ENCODE data around the gene PRAC2. TPM values are rescaled to one million over a fixed set of nuclear protein-coding genes. Genes with fewer than 3 reads are reported as not detected.

The PRAC2 gene
- total RNA-seq, 1 donor: not detected

- no peak for DNase-seq (ENCODE audit: insufficient read length, low spot score, missing footprints)
- Histone ChIP-seq H3K4me1 (ENCODE audit: insufficient read depth, low read length) (no peaks in the 10 kb centered on the region), H3K79me2 (ENCODE audit: insufficient read depth, low read length) (no peaks in the 10 kb centered on the region), H3K4me2 (ENCODE audit: insufficient read depth, low read length) (no peak overlapping the region), H3K36me3 (ENCODE audit: insufficient read depth, low read length) (no peaks in the 10 kb centered on the region), H3K27me3 (ENCODE audit: insufficient read depth, low read length) (peaks cover 6% of the 10 kb centered on the region), H4K20me1 (ENCODE audit: insufficient read depth, low read length) (no peaks in the 10 kb centered on the region), H3K9me3 (ENCODE audit: low read depth, low read length) (no peaks in the 10 kb centered on the region), H3K27ac (ENCODE audit: low read depth, low read length) (no peak overlapping the region), H3K4me3 (ENCODE audit: insufficient read depth, low read length) (no peak overlapping the region), H2AFZ (ENCODE audit: low read length) (no peak overlapping the region)
- no peak for TF ChIP-seq CTCF (IDR thresholded peaks at IDR 0.05; ENCODE audit: extremely low read depth, low read depth, low read length)
These were observed 29.8 kb upstream of the PRAC2 start for GRCh38 chr17:48693178-48693577.

GRCh38 chr17:48701864-48702532 lies 21.0 kb upstream of the PRAC2 start:
- Histone ChIP-seq H3K4me1 (ENCODE audit: insufficient read depth, low read length) (no peaks in the 10 kb centered on the region), H4K20me1 (ENCODE audit: insufficient read depth, low read length) (no peaks in the 10 kb centered on the region), H3K79me2 (ENCODE audit: insufficient read depth, low read length) (no peaks in the 10 kb centered on the region), H3K27me3 (ENCODE audit: insufficient read depth, low read length) (peaks cover 63% of the 10 kb centered on the region), H3K4me2 (ENCODE audit: insufficient read depth, low read length) (no peak overlapping the region), H3K36me3 (ENCODE audit: insufficient read depth, low read length) (no peaks in the 10 kb centered on the region), H3K9me3 (ENCODE audit: low read depth, low read length) (no peaks in the 10 kb centered on the region), H3K4me3 (ENCODE audit: insufficient read depth, low read length) (no peak overlapping the region), H3K27ac (ENCODE audit: low read depth, low read length) (no peak overlapping the region), H2AFZ (ENCODE audit: low read length) (no peak overlapping the region)
- no peak for DNase-seq (ENCODE audit: insufficient read length, low spot score, missing footprints)
- TF ChIP-seq CTCF (IDR thresholded peaks at IDR 0.05; ENCODE audit: extremely low read depth, low read depth, low read length): no peak

GRCh38 chr17:48704361-48705248 lies 18.4 kb upstream of the PRAC2 start:
- H3K27me3 ChIP-seq (ENCODE audit: insufficient read depth, low read length): peaks cover 78% of the 10 kb centered on the region
- no peaks in the 10 kb centered on the region for H3K4me1 ChIP-seq (ENCODE audit: insufficient read depth, low read length)
- H3K4me2 ChIP-seq (ENCODE audit: insufficient read depth, low read length): no peak overlapping the region
- H3K9me3 ChIP-seq (ENCODE audit: low read depth, low read length): no peaks in the 10 kb centered on the region
- H2AFZ ChIP-seq (ENCODE audit: low read length): no peak overlapping the region
- H3K79me2 ChIP-seq (ENCODE audit: insufficient read depth, low read length): no peaks in the 10 kb centered on the region
- no peaks in the 10 kb centered on the region for H3K36me3 ChIP-seq (ENCODE audit: insufficient read depth, low read length)
- no peak overlapping the region for H3K27ac ChIP-seq (ENCODE audit: low read depth, low read length)
- H3K4me3 ChIP-seq (ENCODE audit: insufficient read depth, low read length): no peak overlapping the region
- TF ChIP-seq CTCF (IDR thresholded peaks at IDR 0.05; ENCODE audit: extremely low read depth, low read depth, low read length): no peak
- DNase-seq (ENCODE audit: insufficient read length, low spot score, missing footprints): no peak
- H4K20me1 ChIP-seq (ENCODE audit: insufficient read depth, low read length): no peaks in the 10 kb centered on the region

- no peaks in the 10 kb centered on the region for H3K4me1 ChIP-seq (ENCODE audit: insufficient read depth, low read length)
- H3K79me2 ChIP-seq (ENCODE audit: insufficient read depth, low read length): no peaks in the 10 kb centered on the region
- no peaks in the 10 kb centered on the region for H4K20me1 ChIP-seq (ENCODE audit: insufficient read depth, low read length)
- no peaks in the 10 kb centered on the region for H3K36me3 ChIP-seq (ENCODE audit: insufficient read depth, low read length)
- no peak for TF ChIP-seq CTCF (IDR thresholded peaks at IDR 0.05; ENCODE audit: extremely low read depth, low read depth, low read length)
- no peak overlapping the region for H3K4me3 ChIP-seq (ENCODE audit: insufficient read depth, low read length)
- no peak overlapping the region for H2AFZ ChIP-seq (ENCODE audit: low read length)
- H3K9me3 ChIP-seq (ENCODE audit: low read depth, low read length): no peaks in the 10 kb centered on the region
- no peak for DNase-seq (ENCODE audit: insufficient read length, low spot score, missing footprints)
- H3K27ac ChIP-seq (ENCODE audit: low read depth, low read length): no peak overlapping the region
- H3K4me2 ChIP-seq (ENCODE audit: insufficient read depth, low read length): no peak overlapping the region
- peaks cover 53% of the 10 kb centered on the region for H3K27me3 ChIP-seq (ENCODE audit: insufficient read depth, low read length)
These were observed 11.9 kb upstream of the PRAC2 start for GRCh38 chr17:48711128-48711527.

All from osteoblast (primary cell).